HepG2 (cell line): Measurements from ENCODE around the gene OR2B2. TPM values are rescaled to one million over a fixed set of nuclear protein-coding genes. Genes with fewer than 3 reads are reported as not detected.

Experiments used
- CEBPG ChIP-seq: IDR thresholded peaks from 2 replicates; pipeline ENCODE4 v1.6.1; 2016
- GMEB1 ChIP-seq: sonication (generic); formaldehyde crosslinking; IDR thresholded peaks from 2 replicates; pipeline ENCODE4 v1.5.1; 2020; ENCODE audit warnings: missing genetic modification reagents, mild to moderate bottlenecking, borderline replicate concordance
- HOXA5 ChIP-seq: sonication (generic); formaldehyde crosslinking; IDR thresholded peaks from 2 replicates; pipeline ENCODE4 v1.4.0; 2020; ENCODE audit warnings: missing genetic modification reagents
- MLLT10 ChIP-seq: sonication (generic); formaldehyde crosslinking; IDR thresholded peaks from 2 replicates; pipeline ENCODE4 v1.4.0; 2020; ENCODE audit warnings: missing genetic modification reagents
- MTA3 ChIP-seq: sonication (generic); formaldehyde crosslinking; IDR thresholded peaks from 2 replicates; pipeline ENCODE4 v1.4.0; 2020; ENCODE audit warnings: missing genetic modification reagents
- MYC ChIP-seq: sonication (generic); formaldehyde crosslinking; IDR thresholded peaks from 2 replicates; pipeline ENCODE4 v1.9.0; 2021; ENCODE audit warnings: missing genetic modification reagents, borderline replicate concordance
- NBN ChIP-seq: fragments of 450-650 bp; conservative IDR thresholded peaks from 2 replicates; pipeline ENCODE4 v1.6.1; 2017
- NCOA2 ChIP-seq: sonication (generic); formaldehyde crosslinking; IDR thresholded peaks from 2 replicates; pipeline ENCODE4 v1.8.0; 2022; ENCODE audit warnings: inconsistent platforms
- NFRKB ChIP-seq: fragments of 450-650 bp; IDR thresholded peaks from 2 replicates; pipeline ENCODE4 v1.6.1; 2017
- PATZ1 ChIP-seq: sonication (generic); formaldehyde crosslinking; IDR thresholded peaks from 2 replicates; pipeline ENCODE4 v1.4.0; 2020; ENCODE audit warnings: missing genetic modification reagents
- PCBP2 ChIP-seq: fragments of 200-400 bp; formaldehyde crosslinking; optimal IDR thresholded peaks from 2 replicates; pipeline ENCODE3; 2018; ENCODE audit warnings: low read length, low read depth; ENCODE audit not compliant: poor library complexity, severe bottlenecking
- SAFB2 ChIP-seq: sonication (generic); formaldehyde crosslinking; IDR thresholded peaks from 2 replicates; pipeline ENCODE4 v1.5.1; 2020; ENCODE audit warnings: missing genetic modification reagents, low read depth, mild to moderate bottlenecking, borderline replicate concordance
- SIX4 ChIP-seq: sonication (generic); formaldehyde crosslinking; IDR thresholded peaks from 2 replicates; pipeline ENCODE4 v1.4.0; 2020; ENCODE audit warnings: missing genetic modification reagents
- SRSF1 ChIP-seq: fragments of 200-400 bp; formaldehyde crosslinking; optimal IDR thresholded peaks from 2 replicates; pipeline ENCODE3; 2017; ENCODE audit warnings: mild to moderate bottlenecking, low read depth, low read length, moderate library complexity
- TERF1 ChIP-seq: sonication (generic); formaldehyde crosslinking; IDR thresholded peaks from 2 replicates; pipeline ENCODE4 v1.8.0; 2022; ENCODE audit warnings: mild to moderate bottlenecking, missing genetic modification reagents, moderate library complexity
- ZBTB20 ChIP-seq: sonication (generic); formaldehyde crosslinking; IDR thresholded peaks from 2 replicates; pipeline ENCODE4 v1.8.1; 2023; ENCODE audit warnings: missing genetic modification reagents, low read depth, mild to moderate bottlenecking, borderline replicate concordance
- ZC3H13 ChIP-seq: sonication (generic); formaldehyde crosslinking; IDR thresholded peaks from 2 replicates; pipeline ENCODE4 v1.8.1; 2023; ENCODE audit warnings: mild to moderate bottlenecking, missing genetic modification reagents, moderate library complexity
- ZKSCAN8 ChIP-seq: IDR thresholded peaks from 2 replicates; pipeline ENCODE4 v1.6.1; 2016; ENCODE audit warnings: borderline replicate concordance, missing genetic modification reagents, missing compliant biosample characterization
- ZNF143 ChIP-seq: sonication (generic); formaldehyde crosslinking; IDR thresholded peaks from 2 replicates; pipeline ENCODE4 v1.4.0; 2020; ENCODE audit warnings: missing genetic modification reagents
- ZNF253 ChIP-seq: sonication (generic); formaldehyde crosslinking; IDR thresholded peaks from 2 replicates; pipeline ENCODE4 v1.8.0; 2022; ENCODE audit warnings: mild to moderate bottlenecking, missing genetic modification reagents, borderline replicate concordance
- ZNF263 ChIP-seq: sonication (generic); formaldehyde crosslinking; IDR thresholded peaks from 2 replicates; pipeline ENCODE4 v1.4.0; 2020; ENCODE audit warnings: missing genetic modification reagents
- ZNF598 ChIP-seq: sonication (generic); formaldehyde crosslinking; IDR thresholded peaks from 2 replicates; pipeline ENCODE4 v1.5.1; 2020; ENCODE audit warnings: mild to moderate bottlenecking, missing genetic modification reagents, borderline replicate concordance
- ZNF7 ChIP-seq: IDR thresholded peaks from 2 replicates; pipeline ENCODE4 v1.6.1; 2016; ENCODE audit warnings: missing biosample characterization, missing genetic modification reagents
- ZUFSP ChIP-seq: sonication (generic); formaldehyde crosslinking; IDR thresholded peaks from 2 replicates; pipeline ENCODE4 v1.9.0; 2021; ENCODE audit warnings: missing genetic modification reagents, mild to moderate bottlenecking, borderline replicate concordance
- polyA plus RNA-seq, 8 experiments: library from polyadenylated mRNA; depleted of rRNA in 3 of 8; stranded (reverse) in 7 of 8; unstranded in 1 of 8; fragments of >200 nt; fragmentation: Illumina TruSeq in 4 of 8; extraction: Trizol in 4 of 8; gene quantifications; 2 replicates each; pipeline versions ENCODE4 v1.2.1 to v1.2.3, GENCODE V29; 2011 to 2016; ENCODE audit warnings: low read depth in 4 of 8, missing spikeins in 1 of 8, mixed read lengths in 1 of 8; ENCODE audit not compliant: insufficient read depth in 1 of 8
- total RNA-seq, 5 experiments: library from RNA; depleted of rRNA; stranded (reverse); fragments of >200 nt; fragmentation: Illumina TruSeq; extraction: Trizol; gene quantifications; 2 replicates each; pipeline ENCODE4 v1.2.3, GENCODE V29; 2016; ENCODE audit warnings: low read depth in 1 of 5

The OR2B2 gene
- total and polyA plus RNA-seq, 2 of the 13 experiments (the other 11 are each of a cell fraction or from before 2014, with no cell fraction given): not detected

GRCh38 chr6:27893059-27893835 lies 18.9 kb downstream of the OR2B2 start (continued):
- TF ChIP-seq ZNF7 (CRISPR knock-in tag) (no peak), SIX4 (CRISPR knock-in tag) (peak; percentile 77), NCOA2 (peak; percentile 82), ZNF143 (CRISPR knock-in tag) (0 out of 2 replicates have a peak, but pooled peaks have one; percentile 22), MLLT10 (CRISPR knock-in tag) (no peak), MTA3 (CRISPR knock-in tag) (no peak), ZKSCAN8 (CRISPR knock-in tag) (0 out of 2 replicates have a peak, but pooled peaks have one; percentile 14), SRSF1 (peak; percentile 55), ZNF263 (CRISPR knock-in tag) (peak; percentile 17; the same call in 1 of the 2 replicates), PATZ1 (CRISPR knock-in tag) (no peak; the same call in none of the 2 replicates), PCBP2 (no peak), GMEB1 (CRISPR knock-in tag) (peak; percentile 65), SAFB2 (peak; percentile 75; the same call in 1 of the 2 replicates), TERF1 (CRISPR knock-in tag) (no peak; the same call in 1 of the 2 replicates), ZC3H13 (peak; percentile 90), ZUFSP (CRISPR knock-in tag) (no peak), ZNF253 (CRISPR knock-in tag) (no peak; the same call in 1 of the 2 replicates), HOXA5 (CRISPR knock-in tag) (peak; percentile 89), NBN (no peak), CEBPG (CRISPR knock-in tag) (peak; percentile 57; the same call in 1 of the 2 replicates), ZBTB20 (CRISPR knock-in tag) (peak; percentile 91), ZNF598 (0 out of 2 replicates have a peak, but pooled peaks have one; percentile 40), MYC (CRISPR knock-in tag) (peak; percentile 32; the same call in 1 of the 2 replicates), NFRKB (no peak)
